ENCODE results near the gene PDGFRB. TPM values are rescaled to one million over a fixed set of nuclear protein-coding genes. Genes with fewer than 3 reads are reported as not detected.

Gene PDGFRB
- polyA plus RNA-seq, 4 donors: 0.45 to 31.6 (median 11.8) TPM

DNA sequence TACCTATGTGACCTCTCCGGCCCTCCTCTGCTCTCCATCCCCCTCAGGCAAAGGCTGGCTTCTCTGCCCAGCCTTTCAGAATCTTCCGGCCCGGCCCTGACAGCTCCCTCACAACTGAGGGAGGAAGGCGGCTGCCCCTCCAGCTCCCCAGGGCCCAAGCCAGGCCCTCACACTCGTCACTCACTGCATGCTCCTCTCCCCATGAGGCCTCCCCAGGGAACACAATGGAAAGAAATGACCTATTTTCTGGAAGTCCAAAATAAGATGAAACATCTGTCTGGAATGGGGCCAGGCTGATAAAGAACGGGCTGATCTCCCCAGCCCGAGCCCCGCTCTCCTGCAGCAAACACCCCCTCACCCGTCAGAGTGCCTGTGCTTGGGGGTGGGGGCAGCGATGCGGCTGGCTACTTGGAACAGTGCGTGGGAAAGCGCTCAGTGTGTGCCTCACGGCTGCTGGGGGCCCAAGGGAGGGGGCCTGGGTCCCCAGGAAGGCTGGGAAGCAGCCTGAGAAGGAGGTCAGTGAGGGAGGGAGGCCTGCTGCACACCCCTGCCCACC lies 11.3 kb downstream of the PDGFRB start:
- DNase-seq (no peak), FAIRE-seq (no peak)
- Histone ChIP-seq H3K27ac (ENCODE audit: low read depth in 1 of 3, low read length in 2 of 3) (peak overlapping the region; percentile 16 to 82 (median 63)), H3K36me3 (ENCODE audit: control insufficient read depth in 3 of 3, insufficient read depth in 2 of 3, low read depth in 1 of 3, low read length in 3 of 3) (no peaks in the 10 kb centered on the region), H3K4me1 (ENCODE audit: control insufficient read depth in 3 of 3, insufficient read depth in 2 of 3, low read depth in 1 of 3, low read length in 2 of 3) (peaks cover 0 to 58% (median 0%) of the 10 kb centered on the region in 3 donors), H3K27me3 (ENCODE audit: control insufficient read depth in 3 of 3, insufficient read depth in 3 of 3, low read length in 3 of 3) (no peaks in the 10 kb centered on the region), H3K4me3 (ENCODE audit: low read depth in 1 of 3, low read length in 3 of 3) (no peak overlapping the region), H3K9me3 (ENCODE audit: control insufficient read depth in 2 of 2, insufficient read depth in 1 of 2, low read depth in 1 of 2, low read length in 1 of 2) (no peaks in the 10 kb centered on the region)
- 57 to 77% (median 66%) methylated on average over 14 of the region's 14 CpGs for WGBS, 3 donors

DNA sequence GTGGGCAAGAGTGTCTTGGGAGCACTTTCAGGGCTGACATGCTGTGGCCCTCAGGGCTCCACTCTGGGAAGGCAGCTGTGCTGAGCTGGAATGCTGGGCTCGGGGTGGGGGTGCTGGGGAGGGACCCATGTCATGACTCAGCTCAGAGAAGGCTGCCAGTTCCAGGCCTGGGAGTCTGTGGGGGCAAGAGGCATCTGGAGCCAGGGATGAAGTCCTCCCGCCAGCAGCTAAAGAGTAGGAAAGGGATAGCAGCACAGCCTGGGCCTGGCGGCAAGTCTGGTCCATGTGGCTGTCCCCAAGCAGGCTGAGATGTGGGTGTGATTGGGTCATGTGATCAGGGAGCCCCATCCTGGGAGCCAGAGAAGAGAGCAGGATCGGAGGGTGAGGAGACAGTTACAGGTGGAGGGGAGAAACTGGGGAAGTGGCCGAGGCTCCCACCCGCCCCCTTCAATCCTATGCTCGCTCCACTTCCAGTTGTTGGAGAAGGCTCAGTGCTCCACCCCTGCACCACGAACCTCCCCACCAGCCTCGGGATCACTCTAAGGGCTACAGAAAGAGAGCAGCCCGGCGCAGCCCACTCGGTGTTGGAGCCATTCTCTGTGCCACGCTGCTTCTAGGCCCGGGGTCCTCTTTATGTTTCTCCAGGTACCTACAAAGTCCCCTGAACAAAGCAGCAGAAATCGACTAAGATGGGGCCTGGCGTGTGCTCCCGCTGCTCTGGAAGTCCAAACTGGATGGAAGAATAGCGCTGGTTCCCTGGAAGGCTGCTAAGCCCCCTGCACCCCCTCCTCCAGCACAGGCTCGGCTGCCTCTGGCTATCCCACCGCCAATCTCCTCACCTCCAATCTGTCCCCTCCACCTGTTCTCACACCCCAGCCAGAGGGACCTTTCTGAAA lies 12.0 kb downstream of the PDGFRB start:
- Histone ChIP-seq H3K27ac (ENCODE audit: low read depth in 1 of 3, low read length in 2 of 3) (peak overlapping the region; percentile 16 to 82 (median 63)), H3K9me3 (ENCODE audit: control insufficient read depth in 2 of 2, insufficient read depth in 1 of 2, low read depth in 1 of 2, low read length in 1 of 2) (no peaks in the 10 kb centered on the region), H3K4me3 (ENCODE audit: low read depth in 1 of 3, low read length in 3 of 3) (no peak overlapping the region), H3K4me1 (ENCODE audit: control insufficient read depth in 3 of 3, insufficient read depth in 2 of 3, low read depth in 1 of 3, low read length in 2 of 3) (peaks cover 0 to 66% (median 0%) of the 10 kb centered on the region in 3 donors), H3K27me3 (ENCODE audit: control insufficient read depth in 3 of 3, insufficient read depth in 3 of 3, low read length in 3 of 3) (no peaks in the 10 kb centered on the region), H3K36me3 (ENCODE audit: control insufficient read depth in 3 of 3, insufficient read depth in 2 of 3, low read depth in 1 of 3, low read length in 3 of 3) (no peaks in the 10 kb centered on the region)
- 64 to 81% (median 78%) methylated on average over 20 of the region's 20 CpGs for WGBS, 3 donors
- no peak for FAIRE-seq
- no peak for DNase-seq

DNA sequence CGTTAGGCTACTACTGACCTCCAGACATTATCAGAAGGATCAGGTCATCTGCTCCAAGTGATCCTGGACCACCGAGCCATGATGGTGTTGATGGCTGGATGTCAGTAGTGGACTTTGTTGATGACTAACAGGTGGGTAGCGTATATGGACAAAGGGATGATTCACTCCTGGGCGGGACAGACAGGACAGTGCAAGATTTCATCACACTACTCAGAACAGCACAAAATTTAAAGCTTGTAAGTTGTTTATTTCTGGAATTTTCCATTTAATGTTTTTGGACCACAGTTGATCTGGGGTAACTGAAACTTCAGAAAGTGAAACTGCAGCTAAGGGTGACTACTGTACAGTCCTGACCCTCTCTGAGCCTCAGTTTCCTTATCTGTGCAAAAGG lies 12.7 kb downstream of the PDGFRB start:
- 51 to 83% (median 67%) methylated on average over 4 of the region's 4 CpGs for WGBS, 3 donors
- no peak for FAIRE-seq
- no peaks in the 10 kb centered on the region for H3K9me3 ChIP-seq (ENCODE audit: control insufficient read depth in 2 of 2, insufficient read depth in 1 of 2, low read depth in 1 of 2, low read length in 1 of 2)

DNA sequence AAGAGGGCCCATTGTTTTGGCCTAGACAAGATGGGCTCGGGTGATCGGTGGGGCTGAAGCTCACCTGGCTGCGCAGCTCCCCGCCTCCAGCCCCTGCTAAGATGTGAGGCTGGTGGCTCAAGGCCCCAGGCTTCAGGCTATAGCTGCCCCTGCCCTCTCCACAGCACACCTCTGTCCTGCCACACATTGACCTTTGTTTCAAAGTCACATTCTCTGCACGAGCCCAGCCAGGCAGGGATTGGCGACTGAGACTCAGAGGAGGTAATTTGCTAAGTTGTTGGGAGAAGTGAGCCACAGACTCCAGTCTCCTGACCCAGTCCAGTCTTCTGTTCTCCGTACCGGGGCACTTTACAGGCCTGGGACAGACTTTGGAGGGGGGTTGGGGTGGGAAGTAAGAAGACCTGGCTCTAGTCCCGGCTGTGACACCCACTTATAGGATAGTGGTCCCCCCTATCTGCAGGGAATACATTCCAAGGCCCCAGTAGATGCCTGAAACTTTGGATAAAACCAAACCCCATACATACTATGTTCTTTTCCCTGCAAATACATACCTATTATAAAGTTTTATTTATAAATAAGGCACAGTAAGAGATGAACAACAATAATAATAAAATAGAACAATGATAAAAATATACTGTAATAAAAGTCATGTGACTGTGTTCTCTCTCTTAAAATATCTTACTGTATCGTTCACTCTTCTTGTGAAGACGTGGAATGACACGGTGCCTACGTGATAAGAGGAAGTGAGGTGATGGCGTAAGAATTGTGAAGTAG lies 13.3 kb downstream of the PDGFRB start:
- H3K27ac ChIP-seq (ENCODE audit: low read depth in 1 of 3, low read length in 2 of 3): peak overlapping the region in 2 of 3 donors; percentile 62 to 82
- no peaks in the 10 kb centered on the region for H3K27me3 ChIP-seq (ENCODE audit: control insufficient read depth in 3 of 3, insufficient read depth in 3 of 3, low read length in 3 of 3)
- no peaks in the 10 kb centered on the region for H3K9me3 ChIP-seq (ENCODE audit: control insufficient read depth in 2 of 2, insufficient read depth in 1 of 2, low read depth in 1 of 2, low read length in 1 of 2)
- DNase-seq (peak in 1 of 2 donors; percentile 51), FAIRE-seq (no peak)
- 69 to 75% (median 72%) methylated on average over 14 of the region's 14 CpGs for WGBS, 3 donors
- H3K36me3 ChIP-seq (ENCODE audit: control insufficient read depth in 3 of 3, insufficient read depth in 2 of 3, low read depth in 1 of 3, low read length in 3 of 3): no peaks in the 10 kb centered on the region
- H3K4me1 ChIP-seq (ENCODE audit: control insufficient read depth in 3 of 3, insufficient read depth in 2 of 3, low read depth in 1 of 3, low read length in 2 of 3): peaks cover 0 to 78% (median 0%) of the 10 kb centered on the region in 3 donors
- H3K4me3 ChIP-seq (ENCODE audit: low read depth in 1 of 3, low read length in 3 of 3): no peak overlapping the region

More for the DNA sequence above, 12.7 kb downstream of the PDGFRB start:
- H3K27ac ChIP-seq (ENCODE audit: low read depth in 1 of 3, low read length in 2 of 3): peak overlapping the region in 2 of 3 donors; percentile 63 to 82
- H3K36me3 ChIP-seq (ENCODE audit: control insufficient read depth in 3 of 3, insufficient read depth in 2 of 3, low read depth in 1 of 3, low read length in 3 of 3): no peaks in the 10 kb centered on the region
- H3K27me3 ChIP-seq (ENCODE audit: control insufficient read depth in 3 of 3, insufficient read depth in 3 of 3, low read length in 3 of 3): no peaks in the 10 kb centered on the region
- no peak for DNase-seq
- peaks cover 0 to 72% (median 0%) of the 10 kb centered on the region in 3 donors for H3K4me1 ChIP-seq (ENCODE audit: control insufficient read depth in 3 of 3, insufficient read depth in 2 of 3, low read depth in 1 of 3, low read length in 2 of 3)
- no peak overlapping the region for H3K4me3 ChIP-seq (ENCODE audit: low read depth in 1 of 3, low read length in 3 of 3)

- DNase-seq: no peak
- Histone ChIP-seq H3K27ac (ENCODE audit: low read depth in 1 of 3, low read length in 2 of 3) (peak overlapping the region in 2 of 3 donors; percentile 62 to 81), H3K4me1 (ENCODE audit: control insufficient read depth in 3 of 3, insufficient read depth in 2 of 3, low read depth in 1 of 3, low read length in 2 of 3) (peaks cover 0 to 76% (median 0%) of the 10 kb centered on the region in 3 donors), H3K4me3 (ENCODE audit: low read depth in 1 of 3, low read length in 3 of 3) (no peak overlapping the region), H3K27me3 (ENCODE audit: control insufficient read depth in 3 of 3, insufficient read depth in 3 of 3, low read length in 3 of 3) (no peaks in the 10 kb centered on the region), H3K9me3 (ENCODE audit: control insufficient read depth in 2 of 2, insufficient read depth in 1 of 2, low read depth in 1 of 2, low read length in 1 of 2) (no peaks in the 10 kb centered on the region), H3K36me3 (ENCODE audit: control insufficient read depth in 3 of 3, insufficient read depth in 2 of 3, low read depth in 1 of 3, low read length in 3 of 3) (peaks cover 0 to 3% (median 0%) of the 10 kb centered on the region in 3 donors)
- FAIRE-seq: no peak
- WGBS, 3 donors: 62 to 67% (median 65%) methylated on average over 9 of the region's 9 CpGs
These were observed 14.0 kb downstream of the PDGFRB start for GRCh38 chr5:150141544-150142184.

DNA sequence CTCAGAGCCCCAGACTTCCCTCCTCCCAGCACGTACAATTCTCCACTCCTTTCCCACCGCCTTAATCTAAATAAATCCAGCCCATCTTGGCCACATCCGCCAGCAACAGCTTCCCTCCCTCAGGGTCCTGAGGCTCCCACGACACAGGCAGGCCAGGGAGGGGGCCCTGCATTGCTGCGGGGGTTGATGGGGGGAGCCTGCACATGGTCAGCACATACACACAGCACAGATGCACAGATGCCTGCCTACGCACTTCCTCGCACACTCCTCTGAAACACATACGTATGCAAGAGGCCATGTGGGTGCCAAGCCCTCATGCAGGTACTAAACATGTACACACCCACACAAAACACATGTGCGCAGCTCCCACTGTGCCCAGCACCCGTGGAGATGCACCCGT lies 14.8 kb downstream of the PDGFRB start:
- H3K4me3 ChIP-seq (ENCODE audit: low read depth in 1 of 3, low read length in 3 of 3): no peak overlapping the region
- H3K27ac ChIP-seq (ENCODE audit: low read depth in 1 of 3, low read length in 2 of 3): peak overlapping the region in 2 of 3 donors; percentile 64 to 81
- peaks cover 0 to 76% (median 0%) of the 10 kb centered on the region in 3 donors for H3K4me1 ChIP-seq (ENCODE audit: control insufficient read depth in 3 of 3, insufficient read depth in 2 of 3, low read depth in 1 of 3, low read length in 2 of 3)
- H3K9me3 ChIP-seq (ENCODE audit: control insufficient read depth in 2 of 2, insufficient read depth in 1 of 2, low read depth in 1 of 2, low read length in 1 of 2): no peaks in the 10 kb centered on the region
- no peaks in the 10 kb centered on the region for H3K27me3 ChIP-seq (ENCODE audit: control insufficient read depth in 3 of 3, insufficient read depth in 3 of 3, low read length in 3 of 3)
- FAIRE-seq (no peak), DNase-seq (peak in 1 of 2 donors; percentile 48)
- H3K36me3 ChIP-seq (ENCODE audit: control insufficient read depth in 3 of 3, insufficient read depth in 2 of 3, low read depth in 1 of 3, low read length in 3 of 3): peaks cover 0 to 11% (median 0%) of the 10 kb centered on the region in 3 donors
- 63 to 88% (median 84%) methylated on average over 11 of the region's 11 CpGs for WGBS, 3 donors

GRCh38 chr5:150139334-150139733 lies 16.3 kb downstream of the PDGFRB start:
- no peaks in the 10 kb centered on the region for H3K27me3 ChIP-seq (ENCODE audit: control insufficient read depth in 3 of 3, insufficient read depth in 3 of 3, low read length in 3 of 3)
- FAIRE-seq: no peak
- no peak overlapping the region for H3K4me3 ChIP-seq (ENCODE audit: low read depth in 1 of 3, low read length in 3 of 3)
- 56 to 83% (median 79%) methylated on average over 6 of the region's 6 CpGs for WGBS, 3 donors
- no peak for DNase-seq
- no peaks in the 10 kb centered on the region for H3K9me3 ChIP-seq (ENCODE audit: control insufficient read depth in 2 of 2, insufficient read depth in 1 of 2, low read depth in 1 of 2, low read length in 1 of 2)
- H3K27ac ChIP-seq (ENCODE audit: low read depth in 1 of 3, low read length in 2 of 3): peak overlapping the region in 2 of 3 donors; percentile 80 to 82
- peaks cover 0 to 15% (median 0%) of the 10 kb centered on the region in 3 donors for H3K36me3 ChIP-seq (ENCODE audit: control insufficient read depth in 3 of 3, insufficient read depth in 2 of 3, low read depth in 1 of 3, low read length in 3 of 3)
- peaks cover 0 to 65% (median 0%) of the 10 kb centered on the region in 3 donors for H3K4me1 ChIP-seq (ENCODE audit: control insufficient read depth in 3 of 3, insufficient read depth in 2 of 3, low read depth in 1 of 3, low read length in 2 of 3)
